IPS DF 6.9 (cell line): ENCODE data around the gene SMAD7.

ENCODE experiments used
- DNase-seq: peaks from one replicate; pipeline ENCODE4 v3.0.0-alpha.2; 2013; ENCODE audit warnings: low read depth, low spot score
- H3K27ac ChIP-seq: one replicate; pipeline ENCODE4 v1.5.1; 2013; ENCODE audit warnings: low read length, control low read depth
- H3K27me3 ChIP-seq: 2 replicates; pipeline ENCODE4 v1.6.1; 2013; ENCODE audit warnings: mild to moderate bottlenecking, low read length; ENCODE audit not compliant: control insufficient read depth, insufficient read depth
- H3K36me3 ChIP-seq: 2 replicates; pipeline ENCODE4 v1.6.1; 2013; ENCODE audit warnings: low read length; ENCODE audit not compliant: control insufficient read depth, insufficient read depth
- H3K4me1 ChIP-seq: 2 replicates; pipeline ENCODE4 v1.6.1; 2013; ENCODE audit warnings: low read length; ENCODE audit not compliant: control insufficient read depth, insufficient read depth
- H3K4me3 ChIP-seq: 2 replicates; pipeline ENCODE4 v1.5.1; 2013; ENCODE audit warnings: mild to moderate bottlenecking, low read length
- H3K9me3 ChIP-seq: 2 replicates; pipeline ENCODE4 v1.6.1; 2013; ENCODE audit warnings: low read length, inconsistent platforms; ENCODE audit not compliant: control insufficient read depth, insufficient read depth
- WGBS: extraction: QIAGEN DNeasy Blood & Tissue Kit; methylation state at CpG from one replicate; pipeline ENCODE4 v1.1.7; 2013; ENCODE audit warnings: mixed read lengths, missing lambda C conversion rate; ENCODE audit not compliant: insufficient read length, insufficient coverage; 5-methylcytosine and 5-hydroxymethylcytosine counted together

SMAD7 gene

GRCh38 chr18:48944634-48945033, 6.1 kb downstream of the SMAD7 start:
- Histone ChIP-seq H3K9me3 (no peaks in the 10 kb centered on the region), H3K4me1 (peaks cover 9% of the 10 kb centered on the region), H3K27me3 (no peaks in the 10 kb centered on the region), H3K4me3 (no peak overlapping the region), H3K27ac (no peak overlapping the region), H3K36me3 (no peaks in the 10 kb centered on the region)
- no CpG with 5 or more reads among the region's 7 CpGs for WGBS
- no peak for DNase-seq

- H3K9me3 ChIP-seq = no peaks in the 10 kb centered on the region
- H3K27me3 ChIP-seq = no peaks in the 10 kb centered on the region
- no peak for DNase-seq
- WGBS = no CpG with 5 or more reads among the region's 8 CpGs
- H3K4me3 ChIP-seq = no peak overlapping the region
- H3K36me3 ChIP-seq = no peaks in the 10 kb centered on the region
- H3K4me1 ChIP-seq = peaks cover 11% of the 10 kb centered on the region
- no peak overlapping the region for H3K27ac ChIP-seq
Measured at GRCh38 chr18:48943736-48944527, 6.8 kb downstream of the SMAD7 start.

GRCh38 chr18:48943333-48943732, 7.4 kb downstream of the SMAD7 start:
- Histone ChIP-seq H3K27ac (no peak overlapping the region), H3K36me3 (no peaks in the 10 kb centered on the region), H3K4me1 (peaks cover 15% of the 10 kb centered on the region), H3K4me3 (no peak overlapping the region), H3K9me3 (no peaks in the 10 kb centered on the region), H3K27me3 (no peaks in the 10 kb centered on the region)
- DNase-seq = no peak
- no CpG with 5 or more reads among the region's 7 CpGs for WGBS

GRCh38 chr18:48942554-48943261, 8.1 kb downstream of the SMAD7 start:
- no peak for DNase-seq
- Histone ChIP-seq H3K9me3 (no peaks in the 10 kb centered on the region), H3K4me1 (peaks cover 18% of the 10 kb centered on the region), H3K36me3 (no peaks in the 10 kb centered on the region), H3K27ac (no peak overlapping the region), H3K4me3 (no peak overlapping the region), H3K27me3 (no peaks in the 10 kb centered on the region)
- no CpG with 5 or more reads among the region's 12 CpGs for WGBS

- DNase-seq = no peak
- Histone ChIP-seq H3K4me1 (peaks cover 18% of the 10 kb centered on the region), H3K9me3 (no peaks in the 10 kb centered on the region), H3K27ac (no peak overlapping the region), H3K36me3 (no peaks in the 10 kb centered on the region), H3K4me3 (no peak overlapping the region), H3K27me3 (no peaks in the 10 kb centered on the region)
- no CpG with 5 or more reads among the region's 8 CpGs for WGBS
Measured at GRCh38 chr18:48942086-48942485, 8.7 kb downstream of the SMAD7 start.

- no peaks in the 10 kb centered on the region for H3K27me3 ChIP-seq
- H3K4me3 ChIP-seq = no peak overlapping the region
- H3K4me1 ChIP-seq = peaks cover 18% of the 10 kb centered on the region
- H3K9me3 ChIP-seq = no peaks in the 10 kb centered on the region
- H3K36me3 ChIP-seq = no peaks in the 10 kb centered on the region
- no peak for DNase-seq
- no peak overlapping the region for H3K27ac ChIP-seq
- no CpG with 5 or more reads among the region's 7 CpGs for WGBS
Measured at GRCh38 chr18:48941672-48942071, 9.1 kb downstream of the SMAD7 start.

GRCh38 chr18:48940854-48941611, 9.7 kb downstream of the SMAD7 start:
- H3K4me3 ChIP-seq = no peak overlapping the region
- DNase-seq = no peak
- no peaks in the 10 kb centered on the region for H3K36me3 ChIP-seq
- H3K4me1 ChIP-seq = peaks cover 16% of the 10 kb centered on the region
- no CpG with 5 or more reads among the region's 14 CpGs for WGBS
- no peak overlapping the region for H3K27ac ChIP-seq
- H3K27me3 ChIP-seq = no peaks in the 10 kb centered on the region
- H3K9me3 ChIP-seq = no peaks in the 10 kb centered on the region

- H3K4me1 ChIP-seq = peaks cover 19% of the 10 kb centered on the region
- no peaks in the 10 kb centered on the region for H3K27me3 ChIP-seq
- H3K36me3 ChIP-seq = no peaks in the 10 kb centered on the region
- DNase-seq = no peak
- no peak overlapping the region for H3K27ac ChIP-seq
- no peak overlapping the region for H3K4me3 ChIP-seq
- WGBS = no CpG with 5 or more reads among the region's 16 CpGs
- H3K9me3 ChIP-seq = no peaks in the 10 kb centered on the region
Measured at GRCh38 chr18:48939205-48940097, 11.3 kb downstream of the SMAD7 start.

- no peaks in the 10 kb centered on the region for H3K9me3 ChIP-seq
- no peak overlapping the region for H3K4me3 ChIP-seq
- no peaks in the 10 kb centered on the region for H3K36me3 ChIP-seq
- no CpG with 5 or more reads among the region's 9 CpGs for WGBS
- no peak for DNase-seq
- H3K27ac ChIP-seq = no peak overlapping the region
- peaks cover 21% of the 10 kb centered on the region for H3K4me1 ChIP-seq
- H3K27me3 ChIP-seq = no peaks in the 10 kb centered on the region
Measured at GRCh38 chr18:48938827-48939204, 11.9 kb downstream of the SMAD7 start.
